SK-N-SH (cell line): Measurements from ENCODE around the gene RARRES1. TPM values are rescaled to one million over a fixed set of nuclear protein-coding genes. Genes with fewer than 3 reads are reported as not detected.
A peak's percentile ranks its signal among the peaks of the same experiment; 100 is the strongest.

Experiments
- EP300 ChIP-seq, 2 experiments: IDR thresholded peaks; 2 replicates each; pipeline versions ENCODE4 v1.4.0 to v1.6.1; 2012; ENCODE audit warnings: borderline replicate concordance in 1 of 2, low read depth in 1 of 2, low read length in 1 of 2
- EZH2phosphoT487 ChIP-seq: fragments of 200-600 bp; sonication (generic); IDR thresholded peaks from 2 replicates; pipeline ENCODE4 v1.6.1; 2017; ENCODE audit warnings: low read depth, mixed run types, mild to moderate bottlenecking, antibody characterized with exemption, moderate library complexity, borderline replicate concordance
- FOSL2 ChIP-seq: IDR thresholded peaks from 2 replicates; pipeline ENCODE4 v1.4.0; 2012; ENCODE audit warnings: low read depth, mild to moderate bottlenecking, moderate library complexity, borderline replicate concordance
- FOXM1 ChIP-seq: IDR thresholded peaks from 2 replicates; pipeline ENCODE4 v1.4.0; 2012; ENCODE audit warnings: low read depth, mild to moderate bottlenecking
- MEF2A ChIP-seq: IDR thresholded peaks from 2 replicates; pipeline ENCODE4 v1.4.0; 2012; ENCODE audit warnings: low read depth, borderline replicate concordance
- NFIC ChIP-seq: IDR thresholded peaks from 2 replicates; pipeline ENCODE4 v1.4.0; 2012; ENCODE audit warnings: borderline replicate concordance
- POLR2AphosphoS5 ChIP-seq: IDR thresholded peaks from 2 replicates; pipeline ENCODE4 v1.6.1; 2012; ENCODE audit warnings: low read depth, low read length
- RCOR1 ChIP-seq: fragments of 150-350 bp; IDR thresholded peaks from 2 replicates; pipeline ENCODE4 v1.6.1; 2017; ENCODE audit warnings: antibody characterized with exemption, low read length
- RFX5 ChIP-seq: IDR thresholded peaks from 2 replicates; pipeline ENCODE4 v1.6.1; 2012; ENCODE audit warnings: mild to moderate bottlenecking, improper control_type of control experiment, low read length
- RXRA ChIP-seq: IDR thresholded peaks from 2 replicates; pipeline ENCODE4 v1.4.0; 2012; ENCODE audit warnings: low read depth, mild to moderate bottlenecking, borderline replicate concordance
- SIN3A ChIP-seq: IDR thresholded peaks from 2 replicates; pipeline ENCODE4 v1.6.1; 2012; ENCODE audit warnings: low read depth, mild to moderate bottlenecking, low read length, moderate library complexity, borderline replicate concordance
- SMC3 ChIP-seq: IDR thresholded peaks from 2 replicates; pipeline ENCODE4 v1.6.1; 2012; ENCODE audit warnings: low read depth, low read length, improper control_type of control experiment
- TAF1 ChIP-seq: IDR thresholded peaks from 2 replicates; pipeline ENCODE4 v1.6.1; 2012; ENCODE audit warnings: low read depth, mild to moderate bottlenecking, low read length, moderate library complexity, borderline replicate concordance
- TCF12 ChIP-seq: IDR thresholded peaks from 2 replicates; pipeline ENCODE4 v1.4.0; 2012
- TEAD4 ChIP-seq: IDR thresholded peaks from 2 replicates; pipeline ENCODE4 v1.4.0; 2012; ENCODE audit warnings: mild to moderate bottlenecking, borderline replicate concordance; ENCODE audit not compliant: insufficient read depth
- USF1 ChIP-seq: IDR thresholded peaks from 2 replicates; pipeline ENCODE4 v1.4.0; 2012; ENCODE audit warnings: low read depth, borderline replicate concordance
- YY1 ChIP-seq: IDR thresholded peaks from 2 replicates; pipeline ENCODE4 v1.4.0; 2012; ENCODE audit warnings: low read depth, mild to moderate bottlenecking
- ZBTB33 ChIP-seq: IDR thresholded peaks from 2 replicates; pipeline ENCODE4 v1.4.0; 2012; ENCODE audit warnings: low read depth, borderline replicate concordance
- polyA plus RNA-seq, 3 experiments: library from polyadenylated mRNA; depleted of rRNA; stranded (reverse); fragments of >200 nt; gene quantifications; 2 replicates each; pipeline ENCODE4 v1.2.3, GENCODE V29; 2012
- TF ChIP-seq, protein P1 (sequence below): IDR thresholded peaks from 2 replicates; pipeline ENCODE4 v1.4.0; 2012; ENCODE audit warnings: low read depth
- TF ChIP-seq, protein P2 (sequence below): fragments of 150-350 bp; IDR thresholded peaks from 2 replicates; pipeline ENCODE4 v1.6.1; 2017; ENCODE audit warnings: antibody characterized with exemption, low read length, low read depth, borderline replicate concordance
- TF ChIP-seq, protein P3 (sequence below): IDR thresholded peaks from 2 replicates; pipeline ENCODE4; 2012

Gene RARRES1
- polyA plus RNA-seq, 1 of the 3 experiments (the other 2 are of a cell fraction): 0.15 TPM

DNA sequence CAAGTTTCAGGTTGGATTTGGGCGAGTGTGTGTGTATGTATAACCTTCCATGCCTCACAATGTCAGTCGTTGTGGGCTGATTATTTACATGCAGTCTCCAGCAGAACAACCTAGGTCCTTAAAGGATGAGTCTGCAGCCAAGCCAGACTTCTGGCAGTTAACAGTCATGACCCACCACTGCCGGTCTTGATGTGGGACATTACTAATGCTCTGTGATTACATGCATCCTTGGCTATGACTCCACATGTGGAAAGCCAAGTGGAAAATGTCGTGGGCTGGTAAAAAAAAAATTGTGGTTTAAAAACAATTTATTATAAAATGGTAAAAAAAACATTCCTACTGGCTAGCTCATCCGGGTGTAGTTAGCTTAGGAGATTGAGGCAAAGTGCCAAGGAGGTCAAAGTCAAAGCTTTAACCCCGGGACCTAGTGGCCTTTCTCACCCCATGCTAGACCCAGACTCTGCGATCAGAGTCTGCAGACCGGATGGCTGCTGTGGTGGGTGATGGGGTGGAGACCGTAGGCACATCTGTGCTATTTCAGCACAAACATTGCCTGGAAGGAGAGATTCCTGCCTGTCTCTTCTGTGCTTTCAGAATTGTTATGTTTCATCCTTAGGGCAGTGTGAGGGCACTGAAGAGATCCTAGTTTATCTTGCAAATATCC, 6.8 kb downstream of the RARRES1 start (continued):
- 0 out of 2 replicates have a peak, but pooled peaks have one; percentile 46 for TF ChIP-seq TEAD4
- TF ChIP-seq, protein P1, sequence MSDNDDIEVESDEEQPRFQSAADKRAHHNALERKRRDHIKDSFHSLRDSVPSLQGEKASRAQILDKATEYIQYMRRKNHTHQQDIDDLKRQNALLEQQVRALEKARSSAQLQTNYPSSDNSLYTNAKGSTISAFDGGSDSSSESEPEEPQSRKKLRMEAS: peak; percentile 61
- peak; percentile 35; the same call in 1 of the 2 replicates for TF ChIP-seq POLR2AphosphoS5
- TF ChIP-seq EP300 (IDR thresholded peaks at IDR 0.05; ENCODE audit: borderline replicate concordance in 1 of 2, low read depth in 1 of 2, low read length in 1 of 2): peak in 1 of 2 experiments; percentile 77; a peak in 2 of 4 replicates
- no peak for TF ChIP-seq FOXM1
- TF ChIP-seq RXRA: peak; percentile 90
- no peak for TF ChIP-seq EZH2phosphoT487
- TF ChIP-seq USF1: no peak
- no peak for TF ChIP-seq RCOR1
- peak; percentile 81 for TF ChIP-seq TCF12
- TF ChIP-seq SIN3A: 0 out of 2 replicates have a peak, but pooled peaks have one; percentile 39
- TF ChIP-seq, protein P2, sequence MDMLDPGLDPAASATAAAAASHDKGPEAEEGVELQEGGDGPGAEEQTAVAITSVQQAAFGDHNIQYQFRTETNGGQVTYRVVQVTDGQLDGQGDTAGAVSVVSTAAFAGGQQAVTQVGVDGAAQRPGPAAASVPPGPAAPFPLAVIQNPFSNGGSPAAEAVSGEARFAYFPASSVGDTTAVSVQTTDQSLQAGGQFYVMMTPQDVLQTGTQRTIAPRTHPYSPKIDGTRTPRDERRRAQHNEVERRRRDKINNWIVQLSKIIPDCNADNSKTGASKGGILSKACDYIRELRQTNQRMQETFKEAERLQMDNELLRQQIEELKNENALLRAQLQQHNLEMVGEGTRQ: no peak
- TF ChIP-seq RFX5: no peak
- TF ChIP-seq, protein P3, sequence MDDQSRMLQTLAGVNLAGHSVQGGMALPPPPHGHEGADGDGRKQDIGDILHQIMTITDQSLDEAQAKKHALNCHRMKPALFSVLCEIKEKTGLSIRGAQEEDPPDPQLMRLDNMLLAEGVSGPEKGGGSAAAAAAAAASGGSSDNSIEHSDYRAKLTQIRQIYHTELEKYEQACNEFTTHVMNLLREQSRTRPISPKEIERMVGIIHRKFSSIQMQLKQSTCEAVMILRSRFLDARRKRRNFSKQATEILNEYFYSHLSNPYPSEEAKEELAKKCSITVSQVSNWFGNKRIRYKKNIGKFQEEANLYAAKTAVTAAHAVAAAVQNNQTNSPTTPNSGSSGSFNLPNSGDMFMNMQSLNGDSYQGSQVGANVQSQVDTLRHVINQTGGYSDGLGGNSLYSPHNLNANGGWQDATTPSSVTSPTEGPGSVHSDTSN: peak; percentile 77
- no peak for TF ChIP-seq TAF1
- TF ChIP-seq ZBTB33: 0 out of 2 replicates have a peak, but pooled peaks have one; percentile 48
- no peak for TF ChIP-seq YY1
- 0 out of 2 replicates have a peak, but pooled peaks have one; percentile 28 for TF ChIP-seq MEF2A
- peak; percentile 54; the same call in 1 of the 2 replicates for TF ChIP-seq FOSL2
- TF ChIP-seq SMC3: no peak
- TF ChIP-seq NFIC: peak; percentile 87
